ENCODE results near the gene SYT6. TPM values are rescaled to one million over a fixed set of nuclear protein-coding genes. Genes with fewer than 3 reads are reported as not detected.

The SYT6 gene, protein sequence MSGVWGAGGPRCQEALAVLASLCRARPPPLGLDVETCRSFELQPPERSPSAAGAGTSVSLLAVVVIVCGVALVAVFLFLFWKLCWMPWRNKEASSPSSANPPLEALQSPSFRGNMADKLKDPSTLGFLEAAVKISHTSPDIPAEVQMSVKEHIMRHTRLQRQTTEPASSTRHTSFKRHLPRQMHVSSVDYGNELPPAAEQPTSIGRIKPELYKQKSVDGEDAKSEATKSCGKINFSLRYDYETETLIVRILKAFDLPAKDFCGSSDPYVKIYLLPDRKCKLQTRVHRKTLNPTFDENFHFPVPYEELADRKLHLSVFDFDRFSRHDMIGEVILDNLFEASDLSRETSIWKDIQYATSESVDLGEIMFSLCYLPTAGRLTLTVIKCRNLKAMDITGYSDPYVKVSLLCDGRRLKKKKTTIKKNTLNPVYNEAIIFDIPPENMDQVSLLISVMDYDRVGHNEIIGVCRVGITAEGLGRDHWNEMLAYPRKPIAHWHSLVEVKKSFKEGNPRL
- 0.03 TPM for polyA plus RNA-seq (2012; ENCODE audit: low read depth, missing spikeins)

DNA sequence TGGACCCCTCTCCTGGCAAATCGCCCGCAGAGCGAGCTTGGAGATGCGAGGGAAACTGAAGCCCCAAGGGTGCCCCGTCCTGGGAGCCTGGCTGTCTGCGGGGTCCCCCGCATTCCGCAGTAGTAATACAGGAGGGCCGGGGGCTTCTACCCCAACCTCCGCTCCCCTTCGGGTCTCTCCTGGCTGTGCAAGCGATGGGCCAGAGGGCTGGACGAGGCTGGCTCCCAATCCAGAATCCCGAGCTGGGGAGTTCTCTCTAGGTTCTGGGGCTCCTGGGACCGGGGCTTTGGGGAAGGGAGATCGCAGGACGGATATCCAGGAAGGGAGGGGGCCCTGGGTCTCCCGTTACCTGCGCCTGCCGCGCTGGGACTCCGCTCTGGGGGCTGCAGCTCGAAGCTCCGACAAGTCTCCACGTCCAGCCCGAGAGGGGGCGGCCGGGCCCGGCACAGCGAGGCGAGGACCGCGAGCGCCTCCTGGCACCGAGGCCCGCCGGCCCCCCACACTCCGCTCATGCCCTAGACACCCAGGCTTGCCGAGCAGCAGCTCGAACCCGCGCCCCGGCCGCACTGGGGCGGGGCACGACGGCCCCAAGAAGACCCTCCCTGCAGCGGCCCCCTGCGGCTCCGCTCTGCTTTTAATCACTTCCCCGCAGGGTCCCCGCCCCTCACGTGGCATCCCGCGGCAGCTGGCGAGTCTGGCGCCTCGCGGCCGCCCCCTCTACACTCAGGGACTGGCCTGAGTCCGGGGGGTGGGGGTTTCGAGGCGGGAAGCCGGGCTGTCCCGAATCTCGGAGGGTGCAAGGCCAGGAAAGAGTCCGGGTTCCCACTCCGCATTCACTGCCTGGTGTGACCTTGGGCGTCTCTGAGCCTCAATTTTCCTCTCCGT is at the start of gene SYT6:
SYT6 (minus strand) TSS at position 609 of the 885 bp plus-strand sequence; CDS start at position 512, 97 bp downstream.
- DNase-seq (ENCODE audit: insufficient read length, low spot score) (no peak), FAIRE-seq (no peak)
- no peak for TF ChIP-seq POU2F2 (IDR thresholded peaks at IDR 0.05; ENCODE audit: low read depth, low read length)
- no peak for TF ChIP-seq POLR2AphosphoS5 (IDR thresholded peaks at IDR 0.05; ENCODE audit: low read depth, low read length)
- no peak for TF ChIP-seq TAF1 (IDR thresholded peaks at IDR 0.05; ENCODE audit: low read depth, low read length)
- TF ChIP-seq SPI1 (IDR thresholded peaks at IDR 0.05; ENCODE audit: low read depth, low read length), result no peak
- TF ChIP-seq PAX5 (IDR thresholded peaks at IDR 0.05; ENCODE audit: insufficient read depth, low read length, severe bottlenecking), result no peak
- TF ChIP-seq POLR2A (IDR thresholded peaks at IDR 0.05; ENCODE audit: low read depth, low read length), result no peak

- FAIRE-seq (no peak), DNase-seq (ENCODE audit: insufficient read length, low spot score) (no peak)
- TF ChIP-seq PAX5 (IDR thresholded peaks at IDR 0.05; ENCODE audit: insufficient read depth, low read length, severe bottlenecking) (no peak), POLR2AphosphoS5 (IDR thresholded peaks at IDR 0.05; ENCODE audit: low read depth, low read length) (no peak)
Measured at GRCh38 chr1:114201486-114201885, 47.8 kb upstream of the SYT6 start.

DNA sequence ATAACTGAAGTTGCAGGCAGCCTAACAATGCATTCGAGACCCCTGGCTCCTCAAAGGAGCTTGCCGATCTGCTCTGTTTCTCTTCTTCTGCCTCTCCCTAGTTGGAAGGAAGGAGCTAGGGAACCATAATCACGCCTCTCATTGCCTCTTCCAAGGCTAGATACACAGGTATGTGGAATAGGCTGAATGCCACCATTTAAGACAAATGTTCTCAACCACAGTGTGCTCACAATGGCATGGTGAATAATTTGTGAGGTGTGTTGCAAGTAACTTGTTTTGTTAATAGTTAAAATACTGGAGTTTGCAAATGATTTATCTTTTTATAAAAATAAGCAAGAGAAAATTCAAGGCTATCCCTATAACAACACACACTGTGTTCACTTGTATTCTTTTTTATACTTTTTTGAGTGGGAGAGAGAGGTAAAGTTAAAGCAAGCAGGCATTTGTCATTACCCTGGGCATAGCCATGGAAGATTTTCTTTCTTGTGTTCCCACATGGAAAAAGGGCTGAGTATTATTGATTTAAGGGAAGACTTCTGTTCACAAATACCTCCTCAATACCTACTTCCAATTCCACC is 45.4 kb upstream of the SYT6 start:
- DNase-seq (ENCODE audit: insufficient read length, low spot score) (no peak), FAIRE-seq (no peak)

DNA sequence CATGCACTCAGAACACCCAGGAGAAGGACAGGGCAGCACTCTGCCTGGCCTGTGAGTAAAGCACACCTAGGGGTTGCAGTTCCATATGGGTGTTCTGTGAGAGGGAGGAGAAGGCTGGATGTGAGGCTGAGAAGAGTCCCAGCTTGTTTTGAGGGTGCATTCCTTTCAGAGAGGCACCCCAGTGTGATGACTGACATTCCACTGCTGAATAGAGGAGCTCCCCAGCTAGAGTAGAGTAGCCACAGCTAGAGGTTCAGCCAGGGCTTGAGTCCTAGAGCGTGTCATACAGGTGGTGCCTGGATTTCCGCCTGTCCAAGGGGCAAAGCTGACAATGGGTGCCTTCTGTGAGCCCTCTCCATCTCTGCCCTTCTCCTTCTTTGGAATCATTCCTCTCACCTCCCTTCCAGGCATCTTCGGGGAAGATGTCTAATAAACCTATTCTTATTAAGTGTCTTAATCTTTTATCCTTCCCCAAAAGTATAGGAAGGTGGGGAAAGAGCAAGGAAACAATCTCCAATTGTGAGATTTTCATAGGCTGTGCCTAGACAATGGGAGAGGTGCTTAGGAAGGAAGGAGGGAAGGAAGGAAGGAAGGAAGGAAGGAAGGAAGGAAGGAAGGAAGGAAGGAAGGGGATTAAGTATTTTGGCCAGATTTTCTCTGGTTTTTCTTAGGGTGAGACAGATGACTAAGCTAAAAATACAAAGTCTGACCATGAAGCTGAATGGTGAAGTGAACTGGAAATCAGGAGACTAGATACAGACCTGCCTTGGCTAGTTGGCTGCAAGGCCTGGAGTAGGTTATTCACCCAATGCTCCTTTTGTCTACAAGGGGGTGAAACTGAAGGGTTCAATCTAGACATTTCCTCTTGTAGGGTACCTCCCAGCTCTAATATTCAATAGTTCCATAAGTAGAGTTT is 43.6 kb upstream of the SYT6 start:
- FAIRE-seq, result no peak
- TF ChIP-seq PAX5 (IDR thresholded peaks at IDR 0.05; ENCODE audit: insufficient read depth, low read length, severe bottlenecking), result no peak

More for the DNA sequence above, 45.4 kb upstream of the SYT6 start:
- TF ChIP-seq SPI1 (IDR thresholded peaks at IDR 0.05; ENCODE audit: low read depth, low read length), result no peak
- TF ChIP-seq POLR2AphosphoS5 (IDR thresholded peaks at IDR 0.05; ENCODE audit: low read depth, low read length), result no peak
- TF ChIP-seq POLR2A (IDR thresholded peaks at IDR 0.05; ENCODE audit: low read depth, low read length), result no peak
- no peak for TF ChIP-seq POU2F2 (IDR thresholded peaks at IDR 0.05; ENCODE audit: low read depth, low read length)
- TF ChIP-seq PAX5 (IDR thresholded peaks at IDR 0.05; ENCODE audit: insufficient read depth, low read length, severe bottlenecking), result no peak
- TF ChIP-seq TAF1 (IDR thresholded peaks at IDR 0.05; ENCODE audit: low read depth, low read length), result no peak

GRCh38 chr1:114195819-114196218 is 42.1 kb upstream of the SYT6 start:
- FAIRE-seq (no peak), DNase-seq (ENCODE audit: insufficient read length, low spot score) (no peak)
- no peak for TF ChIP-seq PAX5 (IDR thresholded peaks at IDR 0.05; ENCODE audit: insufficient read depth, low read length, severe bottlenecking)
- no peak for TF ChIP-seq TAF1 (IDR thresholded peaks at IDR 0.05; ENCODE audit: low read depth, low read length)
- no peak for TF ChIP-seq SPI1 (IDR thresholded peaks at IDR 0.05; ENCODE audit: low read depth, low read length)
- TF ChIP-seq POLR2A (IDR thresholded peaks at IDR 0.05; ENCODE audit: low read depth, low read length), result no peak
- TF ChIP-seq POU2F2 (IDR thresholded peaks at IDR 0.05; ENCODE audit: low read depth, low read length), result no peak

More for the DNA sequence above, 43.6 kb upstream of the SYT6 start:
- DNase-seq (ENCODE audit: insufficient read length, low spot score), result no peak

DNA sequence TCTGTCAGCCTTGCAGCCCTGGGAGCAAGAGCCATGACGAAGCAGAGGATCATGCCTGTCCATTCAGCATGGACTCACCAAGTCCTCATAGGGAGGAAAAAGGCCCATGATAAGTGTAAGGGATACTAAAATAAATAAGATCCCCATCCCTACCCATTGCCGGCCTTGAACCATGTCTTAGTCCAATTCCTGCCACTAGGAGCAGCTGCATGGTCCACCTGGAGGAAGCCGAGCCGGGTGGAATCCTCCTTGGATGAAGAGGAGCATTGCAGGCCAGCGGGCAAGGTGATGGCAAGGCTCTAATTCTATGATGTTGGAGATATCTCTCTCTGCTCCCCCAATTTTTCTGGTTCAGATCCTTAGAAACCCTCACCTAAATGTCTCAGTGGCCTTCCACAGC is 38.7 kb upstream of the SYT6 start:
- DNase-seq (ENCODE audit: insufficient read length, low spot score), result no peak
- TF ChIP-seq POU2F2 (IDR thresholded peaks at IDR 0.05; ENCODE audit: low read depth, low read length) (no peak), POLR2A (IDR thresholded peaks at IDR 0.05; ENCODE audit: low read depth, low read length) (no peak)
- no peak for FAIRE-seq

DNA sequence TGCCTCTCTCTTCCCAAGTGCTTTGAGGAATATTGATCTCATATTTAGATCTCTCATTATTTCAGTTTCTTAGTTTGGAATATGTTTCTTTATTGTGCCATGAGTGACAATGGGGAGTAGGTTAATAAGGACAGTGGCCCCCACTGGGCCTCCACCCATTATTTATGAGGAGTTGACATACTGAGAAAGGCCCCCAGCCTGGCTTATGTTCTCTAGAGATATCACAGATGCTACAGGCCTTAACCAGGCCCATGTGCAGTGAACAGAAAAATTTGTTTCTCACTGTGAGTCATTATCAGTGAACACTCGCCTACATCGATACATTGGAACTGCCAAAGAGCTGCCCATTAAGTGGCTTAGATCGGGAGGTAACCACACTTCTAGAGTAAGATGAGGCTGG is 35.7 kb upstream of the SYT6 start:
- TF ChIP-seq POLR2A (IDR thresholded peaks at IDR 0.05; ENCODE audit: low read depth, low read length), result no peak
- no peak for TF ChIP-seq POLR2AphosphoS5 (IDR thresholded peaks at IDR 0.05; ENCODE audit: low read depth, low read length)
- no peak for TF ChIP-seq TAF1 (IDR thresholded peaks at IDR 0.05; ENCODE audit: low read depth, low read length)
- DNase-seq (ENCODE audit: insufficient read length, low spot score) (no peak), FAIRE-seq (no peak)

- DNase-seq (ENCODE audit: insufficient read length, low spot score), result no peak
- FAIRE-seq, result no peak
- TF ChIP-seq SPI1 (IDR thresholded peaks at IDR 0.05; ENCODE audit: low read depth, low read length) (no peak), POLR2A (IDR thresholded peaks at IDR 0.05; ENCODE audit: low read depth, low read length) (no peak), PAX5 (IDR thresholded peaks at IDR 0.05; ENCODE audit: insufficient read depth, low read length, severe bottlenecking) (no peak), TAF1 (IDR thresholded peaks at IDR 0.05; ENCODE audit: low read depth, low read length) (no peak), POLR2AphosphoS5 (IDR thresholded peaks at IDR 0.05; ENCODE audit: low read depth, low read length) (no peak), POU2F2 (IDR thresholded peaks at IDR 0.05; ENCODE audit: low read depth, low read length) (no peak)
Measured at GRCh38 chr1:114181356-114181755, 27.7 kb upstream of the SYT6 start.

DNA sequence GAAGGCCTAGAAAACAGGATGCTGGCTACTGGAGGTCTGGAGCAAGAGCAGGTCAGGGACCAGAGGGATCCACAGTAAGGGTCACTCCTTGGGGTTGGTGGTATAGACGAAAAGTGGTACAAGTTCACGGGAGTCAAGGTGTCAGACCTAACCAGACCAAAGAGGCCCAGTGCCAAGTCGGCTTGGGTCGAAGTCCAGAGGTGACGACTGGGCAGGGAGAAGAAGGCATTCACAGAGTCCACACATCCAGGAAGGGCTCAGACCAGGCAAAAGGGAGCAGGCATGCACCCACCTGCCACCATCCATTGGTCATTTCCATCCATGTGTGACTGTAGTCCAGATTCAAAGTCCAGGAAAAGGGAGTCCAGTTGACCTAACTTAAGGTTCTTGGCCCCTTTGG is 27.1 kb upstream of the SYT6 start:
- no peak for FAIRE-seq
- no peak for TF ChIP-seq SPI1 (IDR thresholded peaks at IDR 0.05; ENCODE audit: low read depth, low read length)
- TF ChIP-seq POU2F2 (IDR thresholded peaks at IDR 0.05; ENCODE audit: low read depth, low read length), result no peak
- TF ChIP-seq PAX5 (IDR thresholded peaks at IDR 0.05; ENCODE audit: insufficient read depth, low read length, severe bottlenecking), result no peak
- no peak for TF ChIP-seq TAF1 (IDR thresholded peaks at IDR 0.05; ENCODE audit: low read depth, low read length)
- no peak for TF ChIP-seq POLR2AphosphoS5 (IDR thresholded peaks at IDR 0.05; ENCODE audit: low read depth, low read length)
- no peak for TF ChIP-seq POLR2A (IDR thresholded peaks at IDR 0.05; ENCODE audit: low read depth, low read length)

More for the DNA sequence above, 27.1 kb upstream of the SYT6 start:
- no peak for DNase-seq (ENCODE audit: insufficient read length, low spot score)
